CD4-positive, alpha-beta memory T cell (primary cell): ENCODE data around the gene ACOD1. TPM values are rescaled to one million over a fixed set of nuclear protein-coding genes. Genes with fewer than 3 reads are reported as not detected.

Source experiments
- CTCF ChIA-PET: fragments of 350-600 bp; sonication (Branson Sonifier 250); formaldehyde crosslinking; loops from one replicate; lab custom pipeline; 2021; ENCODE audit warnings: inconsistent platforms; ENCODE audit not compliant: partially characterized antibody; lab: Charles Lee
- POLR2A ChIA-PET: fragments of 350-600 bp; sonication (Branson Sonifier 250); formaldehyde crosslinking; loops from one replicate; lab custom pipeline; 2021; ENCODE audit not compliant: partially characterized antibody; lab: Charles Lee
- DNase-seq, 5 donors: peaks; one replicate each; pipeline versions ENCODE4 v3.0.0 to v3.0.0-alpha.2; 2020 to 2022; ENCODE audit warnings: mixed read lengths in 1 of 5
- H3K27ac ChIP-seq: one replicate; pipeline ENCODE4 v1.7.0; 2013; ENCODE audit warnings: low read depth, low read length
- H3K27me3 ChIP-seq: 2 replicates; pipeline ENCODE4 v1.7.0; 2013; ENCODE audit warnings: mild to moderate bottlenecking, low read length, moderate library complexity; ENCODE audit not compliant: insufficient read depth
- H3K36me3 ChIP-seq: 2 replicates; pipeline ENCODE4 v1.7.0; 2013; ENCODE audit warnings: mild to moderate bottlenecking, low read length, moderate library complexity; ENCODE audit not compliant: insufficient read depth
- H3K4me1 ChIP-seq: 2 replicates; pipeline ENCODE4 v1.7.0; 2013; ENCODE audit warnings: mild to moderate bottlenecking, low read length, moderate library complexity; ENCODE audit not compliant: insufficient read depth
- H3K4me3 ChIP-seq, 2 donors: one replicate each; pipeline ENCODE4 v1.7.0; 2013; ENCODE audit warnings: low read length in 2 of 2, mild to moderate bottlenecking in 1 of 2
- H3K9me3 ChIP-seq, 2 donors: one replicate each; pipeline ENCODE4 v1.7.0; 2013; ENCODE audit warnings: low read length in 2 of 2, control low read depth in 1 of 2; ENCODE audit not compliant: control insufficient read depth in 1 of 2
- H3K27ac Mint-ChIP-seq, 7 donors: one replicate each; pipeline ENCODE4 v1.8.0; 2020 to 2021; ENCODE audit warnings: mixed read lengths in 7 of 7, mild to moderate bottlenecking in 6 of 7, inconsistent platforms in 3 of 7, moderate library complexity in 3 of 7
- H3K27me3 Mint-ChIP-seq, 2 donors: one replicate each; pipeline ENCODE4 v1.8.0; 2020 to 2021; ENCODE audit warnings: mixed read lengths in 2 of 2
- H3K36me3 Mint-ChIP-seq, 2 donors: one replicate each; pipeline ENCODE4 v1.8.0; 2020 to 2021; ENCODE audit warnings: mixed read lengths in 2 of 2, inconsistent platforms in 1 of 2, mild to moderate bottlenecking in 1 of 2
- H3K4me1 Mint-ChIP-seq, 4 donors: one replicate each; pipeline ENCODE4 v1.8.0; 2020 to 2021; ENCODE audit warnings: mixed read lengths in 4 of 4, mild to moderate bottlenecking in 1 of 4
- H3K4me3 Mint-ChIP-seq, 8 donors: one replicate each; pipeline ENCODE4 v1.8.0; 2020 to 2021; ENCODE audit warnings: mixed read lengths in 8 of 8, mild to moderate bottlenecking in 7 of 8, moderate library complexity in 6 of 8, inconsistent platforms in 3 of 8
- H3K9me3 Mint-ChIP-seq, 8 donors: one replicate each; pipeline ENCODE4 v1.8.0; 2020 to 2021; ENCODE audit warnings: mixed read lengths in 8 of 8, mild to moderate bottlenecking in 5 of 8, inconsistent platforms in 3 of 8, moderate library complexity in 1 of 8
- intact Hi-C: fragments of 100-400 bp; cut with micrococcal nuclease; formaldehyde crosslinking; loops from one replicate; pipeline ENCODE4 v1.15.1; 2023
- polyA plus RNA-seq, 2 donors: library from polyadenylated mRNA; unstranded; fragments of 300-500 nt; fragmentation: Illumina TruSeq; gene quantifications; one replicate each; pipeline ENCODE4 v1.2.3, GENCODE V29; 2021
- total RNA-seq, 2 experiments: library from RNA; stranded (reverse); gene quantifications; one replicate each; pipeline ENCODE4 v1.2.3, GENCODE V29; 2021

Gene ACOD1
- total and polyA plus RNA-seq, 4 experiments from 2014 or later: not detected

GRCh38 chr13:76944456-76944855 is 3.9 kb upstream of the ACOD1 start:
- H3K9me3 Mint-ChIP-seq: peaks cover 0 to 5% (median 1%) of the 10 kb centered on the region in 8 donors
- H3K4me3 Mint-ChIP-seq: no peak overlapping the region
- H3K4me1 ChIP-seq: no peaks in the 10 kb centered on the region
- DNase-seq: no peak
- ChIA-PET CTCF (no interaction called here), POLR2A (no interaction called here)
- H3K27ac ChIP-seq: no peak overlapping the region
- H3K4me1 Mint-ChIP-seq: no peaks in the 10 kb centered on the region
- H3K36me3 ChIP-seq: no peaks in the 10 kb centered on the region
- peaks cover 0 to 8% of the 10 kb centered on the region in 2 donors for H3K27me3 Mint-ChIP-seq
- H3K27me3 ChIP-seq: no peaks in the 10 kb centered on the region
- H3K27ac Mint-ChIP-seq: no peak overlapping the region
- no peaks in the 10 kb centered on the region for H3K36me3 Mint-ChIP-seq
- no peak overlapping the region for H3K4me3 ChIP-seq
- no peaks in the 10 kb centered on the region for H3K9me3 ChIP-seq
- intact Hi-C loops: no loop called here

- intact Hi-C loops: no loop called here
- H3K27ac Mint-ChIP-seq: no peak overlapping the region
- H3K4me3 Mint-ChIP-seq: no peak overlapping the region
- no peak overlapping the region for H3K4me3 ChIP-seq
- H3K9me3 ChIP-seq: no peaks in the 10 kb centered on the region
- H3K27me3 ChIP-seq: peaks cover 3% of the 10 kb centered on the region
- no peak for DNase-seq
- H3K9me3 Mint-ChIP-seq: peaks cover 0 to 5% (median 1%) of the 10 kb centered on the region in 8 donors
- H3K4me1 ChIP-seq: no peaks in the 10 kb centered on the region
- CTCF ChIA-PET: interaction anchor here (0.7 kb wide), 1 partner anchor 30 kb away, joined by 4 read pairs; no protein-coding TSS in a partner anchor
- H3K4me1 Mint-ChIP-seq: no peaks in the 10 kb centered on the region
- no peaks in the 10 kb centered on the region for H3K36me3 Mint-ChIP-seq
- H3K27me3 Mint-ChIP-seq: peaks cover 14 to 23% of the 10 kb centered on the region in 2 donors
- POLR2A ChIA-PET: no interaction called here
- H3K36me3 ChIP-seq: no peaks in the 10 kb centered on the region
- H3K27ac ChIP-seq: no peak overlapping the region
Observed at GRCh38 chr13:76950101-76950500, 1.8 kb downstream of the ACOD1 start.

GRCh38 chr13:76953968-76954367 is 5.7 kb downstream of the ACOD1 start:
- H3K27ac Mint-ChIP-seq: no peak overlapping the region
- Histone ChIP-seq H3K4me1 (no peaks in the 10 kb centered on the region), H3K4me3 (no peak overlapping the region), H3K9me3 (no peaks in the 10 kb centered on the region), H3K36me3 (no peaks in the 10 kb centered on the region), H3K27ac (no peak overlapping the region), H3K27me3 (peaks cover 3% of the 10 kb centered on the region)
- CTCF ChIA-PET: no interaction called here
- no peak overlapping the region for H3K4me3 Mint-ChIP-seq
- H3K36me3 Mint-ChIP-seq: peaks cover 0 to 3% of the 10 kb centered on the region in 2 donors
- no peak for DNase-seq
- POLR2A ChIA-PET: no interaction called here
- intact Hi-C loops: no loop called here
- H3K27me3 Mint-ChIP-seq: peaks cover 12 to 27% of the 10 kb centered on the region in 2 donors
- H3K9me3 Mint-ChIP-seq: peaks cover 2 to 8% (median 5%) of the 10 kb centered on the region in 8 donors
- H3K4me1 Mint-ChIP-seq: no peaks in the 10 kb centered on the region

GRCh38 chr13:76954538-76954937 is 6.2 kb downstream of the ACOD1 start:
- H3K4me3 Mint-ChIP-seq: no peak overlapping the region
- POLR2A ChIA-PET: no interaction called here
- CTCF ChIA-PET: interaction anchor here (1.4 kb wide), 1 partner anchor 18 kb away, joined by 3 read pairs; no protein-coding TSS in a partner anchor

GRCh38 chr13:76955193-76955592 is 6.9 kb downstream of the ACOD1 start:
- H3K4me1 Mint-ChIP-seq: no peaks in the 10 kb centered on the region
- no peak overlapping the region for H3K27ac Mint-ChIP-seq
- H3K27me3 Mint-ChIP-seq: peaks cover 12 to 22% of the 10 kb centered on the region in 2 donors
- no peak overlapping the region for H3K4me3 Mint-ChIP-seq
- intact Hi-C loops: no loop called here
- H3K27ac ChIP-seq: no peak overlapping the region
- H3K9me3 ChIP-seq: peaks cover 0 to 3% of the 10 kb centered on the region in 2 donors
- no peaks in the 10 kb centered on the region for H3K36me3 ChIP-seq
- H3K36me3 Mint-ChIP-seq: peaks cover 1 to 3% of the 10 kb centered on the region in 2 donors
- CTCF ChIA-PET: interaction anchor here (1.4 kb wide), 1 partner anchor 17 kb away, joined by 3 read pairs; no protein-coding TSS in a partner anchor
- H3K4me3 ChIP-seq: no peak overlapping the region
- H3K27me3 ChIP-seq: peaks cover 3% of the 10 kb centered on the region
- peaks cover 3 to 19% (median 12%) of the 10 kb centered on the region in 8 donors for H3K9me3 Mint-ChIP-seq
- no peak for DNase-seq
- POLR2A ChIA-PET: no interaction called here
- H3K4me1 ChIP-seq: no peaks in the 10 kb centered on the region

More at GRCh38 chr13:76954538-76954937, 6.2 kb downstream of the ACOD1 start:
- H3K27ac Mint-ChIP-seq: no peak overlapping the region
- no peak for DNase-seq
- H3K9me3 Mint-ChIP-seq: peaks cover 3 to 14% (median 7%) of the 10 kb centered on the region in 8 donors
- H3K27me3 Mint-ChIP-seq: peaks cover 12 to 27% of the 10 kb centered on the region in 2 donors
- Histone ChIP-seq H3K36me3 (no peaks in the 10 kb centered on the region), H3K9me3 (no peaks in the 10 kb centered on the region), H3K4me3 (no peak overlapping the region), H3K4me1 (no peaks in the 10 kb centered on the region), H3K27me3 (peaks cover 3% of the 10 kb centered on the region), H3K27ac (no peak overlapping the region)
- H3K4me1 Mint-ChIP-seq: no peaks in the 10 kb centered on the region
- H3K36me3 Mint-ChIP-seq: peaks cover 0 to 3% of the 10 kb centered on the region in 2 donors
- intact Hi-C loops: no loop called here

- peaks cover 9 to 20% of the 10 kb centered on the region in 2 donors for H3K27me3 Mint-ChIP-seq
- Histone ChIP-seq H3K9me3 (peaks cover 0 to 4% of the 10 kb centered on the region in 2 donors), H3K4me1 (no peaks in the 10 kb centered on the region), H3K27me3 (peaks cover 3% of the 10 kb centered on the region), H3K27ac (no peak overlapping the region), H3K36me3 (no peaks in the 10 kb centered on the region), H3K4me3 (no peak overlapping the region)
- H3K36me3 Mint-ChIP-seq: peaks cover 3 to 6% of the 10 kb centered on the region in 2 donors
- POLR2A ChIA-PET: no interaction called here
- CTCF ChIA-PET: interaction anchor here (1.4 to 2.5 kb wide), 3 partner anchors 8 to 25 kb away, joined by 3 to 9 read pairs (median 3); no protein-coding TSS in a partner anchor
- no peak overlapping the region for H3K27ac Mint-ChIP-seq
- H3K4me1 Mint-ChIP-seq: no peaks in the 10 kb centered on the region
- no peak for DNase-seq
- H3K4me3 Mint-ChIP-seq: no peak overlapping the region
- intact Hi-C loops: no loop called here
- H3K9me3 Mint-ChIP-seq: peaks cover 3 to 24% (median 16%) of the 10 kb centered on the region in 8 donors
Observed at GRCh38 chr13:76955661-76956060, 7.3 kb downstream of the ACOD1 start.

GRCh38 chr13:76958841-76959432 is 10.6 kb downstream of the ACOD1 start:
- DNase-seq: no peak
- intact Hi-C loops: no loop called here
- Mint-ChIP-seq H3K4me1 (no peaks in the 10 kb centered on the region), H3K9me3 (peaks cover 3 to 28% (median 24%) of the 10 kb centered on the region in 8 donors), H3K36me3 (peaks cover 3 to 8% of the 10 kb centered on the region in 2 donors), H3K4me3 (no peak overlapping the region), H3K27me3 (peaks cover 2 to 6% of the 10 kb centered on the region in 2 donors), H3K27ac (no peak overlapping the region)
- Histone ChIP-seq H3K36me3 (no peaks in the 10 kb centered on the region), H3K4me3 (no peak overlapping the region), H3K4me1 (no peaks in the 10 kb centered on the region), H3K27me3 (no peaks in the 10 kb centered on the region), H3K27ac (no peak overlapping the region), H3K9me3 (peaks cover 0 to 4% of the 10 kb centered on the region in 2 donors)
- ChIA-PET CTCF (no interaction called here), POLR2A (no interaction called here)
